ENCODE data around the gene RALY. TPM values are rescaled to one million over a fixed set of nuclear protein-coding genes. Genes with fewer than 3 reads are reported as not detected.

Gene RALY
- total and polyA plus RNA-seq, 10 of the 15 experiments (the other 5 are each of a cell fraction or from before 2014, with no cell fraction given): 1.2 to 246 (median 137) TPM

DNA sequence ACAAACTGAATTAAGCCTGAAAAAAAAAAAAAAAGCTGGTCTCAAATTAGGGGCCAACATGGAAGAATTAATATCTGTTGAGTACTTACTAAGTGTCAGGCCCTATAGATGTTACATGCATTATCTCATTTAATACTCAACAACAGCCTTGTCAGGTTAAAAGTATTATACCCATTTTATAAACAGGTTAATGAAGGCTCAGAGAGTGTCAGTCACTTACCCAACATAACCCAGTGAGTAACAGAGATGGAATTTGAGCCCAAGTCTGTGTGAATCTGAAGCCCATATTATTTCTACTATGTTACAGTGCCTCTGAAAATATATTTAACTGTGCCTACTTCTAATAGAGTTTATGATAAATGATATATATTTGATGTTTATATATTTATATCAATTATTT is 129.6 kb downstream of the RALY start:
- no TSS peak for BruUV-seq (replicated peaks)
- Histone ChIP-seq H3K36me3 (ENCODE audit: control insufficient read depth in 2 of 2, insufficient read depth in 2 of 2, low read length in 1 of 2) (no peaks in the 10 kb centered on the region), H4K20me1 (ENCODE audit: control insufficient read depth, insufficient read depth) (no peaks in the 10 kb centered on the region), H2AFZ (ENCODE audit: control insufficient read depth, low read depth, low read length) (no peak overlapping the region), H3K79me2 (ENCODE audit: control insufficient read depth, insufficient read depth, low read length) (no peaks in the 10 kb centered on the region), H3K4me1 (ENCODE audit: control insufficient read depth, insufficient read depth, low read length) (peaks cover 4% of the 10 kb centered on the region; the same call in 1 of the 2 replicates), H3K27ac (ENCODE audit: control insufficient read depth, insufficient read depth) (no peak overlapping the region), H3K4me2 (ENCODE audit: control insufficient read depth, insufficient read depth) (no peak overlapping the region), H3K9ac (ENCODE audit: control insufficient read depth, insufficient read depth, low read length) (no peak overlapping the region), H3K9me3 (replicated peaks; ENCODE audit: control insufficient read depth, insufficient read depth, low read length) (no peaks in the 10 kb centered on the region), H3K27me3 (replicated peaks in 1 of 2; ENCODE audit: control insufficient read depth in 2 of 2, insufficient read depth in 2 of 2, low read length in 1 of 2) (peaks cover 0 to under 1% of the 10 kb centered on the region in 2 experiments; a peak in 1 of 4 replicates), H3K4me3 (no peak overlapping the region)
- DNase-seq (ENCODE audit: low read depth, low spot score) (no peak), FAIRE-seq (no peak), ATAC-seq (no peak)
- ChIA-PET RAD21 (ENCODE audit: unreplicated experiment) (no interaction called here), POLR2A (interaction anchor here (0.8 kb wide), 1 partner anchor 11 kb away, joined by 3 read pairs; the partner anchor contains the start of gene EIF2S2), CTCF (interaction anchor here (0.6 to 1.0 kb wide), 2 partner anchors 330 to 369 kb away, joined by 3 read pairs; no protein-coding TSS in a partner anchor), SMC1A (ENCODE audit: uncharacterized antibody, unreplicated experiment) (interaction anchor here (2.6 kb wide), 1 partner anchor 11 kb away, joined by 12 read pairs; the partner anchor contains the start of gene EIF2S2)
- TF ChIP-seq, protein P1, sequence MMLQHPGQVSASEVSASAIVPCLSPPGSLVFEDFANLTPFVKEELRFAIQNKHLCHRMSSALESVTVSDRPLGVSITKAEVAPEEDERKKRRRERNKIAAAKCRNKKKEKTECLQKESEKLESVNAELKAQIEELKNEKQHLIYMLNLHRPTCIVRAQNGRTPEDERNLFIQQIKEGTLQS (IDR thresholded peaks at IDR 0.05; ENCODE audit: borderline replicate concordance, extremely low read depth, low read depth, low read length): no peak
- TF ChIP-seq BCL11A (IDR thresholded peaks at IDR 0.05; ENCODE audit: low read depth, low read length) (no peak), SIN3A (IDR thresholded peaks at IDR 0.05; ENCODE audit: low read depth, low read length) (no peak), CHD4 (IDR thresholded peaks at IDR 0.05) (no peak), TAF1 (IDR thresholded peaks at IDR 0.05; ENCODE audit: borderline replicate concordance, low read depth, low read length) (no peak), NR2F1 (conservative IDR thresholded peaks at IDR 0.05) (no peak), CHD1 (IDR thresholded peaks at IDR 0.05; ENCODE audit: low read depth, low read length) (no peak), JUND (IDR thresholded peaks at IDR 0.05; ENCODE audit: low read depth, low read length) (no peak), STAT1 (conservative IDR thresholded peaks at IDR 0.05) (no peak), JUNB (IDR thresholded peaks at IDR 0.05) (no peak), HDGF (IDR thresholded peaks at IDR 0.05) (no peak), GABPA (IDR thresholded peaks at IDR 0.05; ENCODE audit: low read depth) (no peak)
- TF ChIP-seq, protein P2, sequence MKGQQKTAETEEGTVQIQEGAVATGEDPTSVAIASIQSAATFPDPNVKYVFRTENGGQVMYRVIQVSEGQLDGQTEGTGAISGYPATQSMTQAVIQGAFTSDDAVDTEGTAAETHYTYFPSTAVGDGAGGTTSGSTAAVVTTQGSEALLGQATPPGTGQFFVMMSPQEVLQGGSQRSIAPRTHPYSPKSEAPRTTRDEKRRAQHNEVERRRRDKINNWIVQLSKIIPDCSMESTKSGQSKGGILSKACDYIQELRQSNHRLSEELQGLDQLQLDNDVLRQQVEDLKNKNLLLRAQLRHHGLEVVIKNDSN (IDR thresholded peaks at IDR 0.05; ENCODE audit: borderline replicate concordance, extremely low read length, insufficient read depth, low read depth, low read length): no peak
- intact Hi-C loops (cut with micrococcal nuclease; ENCODE audit: unreplicated experiment) (loop anchor here (10.0 kb wide), 1 partner anchor 459 kb away; the partner anchor contains the start of genes ACTL10 and C20orf144), in situ Hi-C loops (cut with MboI) (loop anchor here (10.0 kb wide), 1 partner anchor 259 kb away; no protein-coding TSS in a partner anchor)

All from GM12878 (cell line).